HG03439 (cell line): Measurements from ENCODE around the gene MINK1.
"Not testable (repeated sequence)": the region's sequence is repeated elsewhere in the genome, so short reads cannot be mapped to it uniquely, and the experiment has no call there.

Experiments
- ATAC-seq: cut with Tn5 transposase; IDR thresholded peaks from one replicate; pipeline ENCODE4 v1.9.1; 2021; ENCODE audit warnings: mild to moderate bottlenecking, moderate library complexity; ENCODE audit not compliant: unreplicated experiment

The MINK1 gene

GRCh38 chr17:4843321-4844000, 10.3 kb downstream of the MINK1 start:
- no peak for ATAC-seq

GRCh38 chr17:4845118-4845517, 12.0 kb downstream of the MINK1 start:
- ATAC-seq: no peak

GRCh38 chr17:4846635-4847390, 13.7 kb downstream of the MINK1 start:
- no peak for ATAC-seq

GRCh38 chr17:4849011-4849536, 15.9 kb downstream of the MINK1 start:
- ATAC-seq: no peak

GRCh38 chr17:4850246-4850645, 17.1 kb downstream of the MINK1 start:
- ATAC-seq: no peak

- no peak for ATAC-seq
These were observed 17.9 kb downstream of the MINK1 start for GRCh38 chr17:4851084-4851483.

- ATAC-seq: no peak
These were observed 19.5 kb downstream of the MINK1 start for GRCh38 chr17:4852567-4853207.

GRCh38 chr17:4853208-4853671, 20.1 kb downstream of the MINK1 start:
- no peak for ATAC-seq

- ATAC-seq: no peak
These were observed 21.1 kb downstream of the MINK1 start for GRCh38 chr17:4854111-4854681.

- ATAC-seq: no peak
These were observed 23.3 kb downstream of the MINK1 start for GRCh38 chr17:4856271-4856936.

GRCh38 chr17:4856937-4857314, 23.8 kb downstream of the MINK1 start:
- ATAC-seq: no peak

- not testable (repeated sequence) for ATAC-seq
These were observed 24.2 kb downstream of the MINK1 start for GRCh38 chr17:4857347-4857746.

GRCh38 chr17:4858068-4858881, 25.1 kb downstream of the MINK1 start:
- ATAC-seq: no peak

- no peak for ATAC-seq
These were observed 25.7 kb downstream of the MINK1 start for GRCh38 chr17:4858882-4859260.

GRCh38 chr17:4859816-4860625, 26.9 kb downstream of the MINK1 start:
- ATAC-seq: no peak

GRCh38 chr17:4860651-4861050, 27.5 kb downstream of the MINK1 start:
- ATAC-seq: no peak

GRCh38 chr17:4861052-4861451, 27.9 kb downstream of the MINK1 start:
- no peak for ATAC-seq

GRCh38 chr17:4862720-4863119, 29.6 kb downstream of the MINK1 start:
- no peak for ATAC-seq

- ATAC-seq: no peak
These were observed 30.2 kb downstream of the MINK1 start for GRCh38 chr17:4863321-4863720.
